Measurements from ENCODE around the gene DCAF8L1. TPM values are rescaled to one million over a fixed set of nuclear protein-coding genes. Genes with fewer than 3 reads are reported as not detected.

The DCAF8L1 gene
- total and polyA plus RNA-seq, 2 of the 4 experiments (the other 2 are of a cell fraction): not detected

GRCh38 chrX:28022371-28022770 lies 41.1 kb upstream of the DCAF8L1 start:
- Histone ChIP-seq H4K8ac (ENCODE audit: low read depth in 2 of 2, low read length in 2 of 2) (no peak overlapping the region), H2BK5ac (ENCODE audit: low read depth, low read length, poor library complexity, severe bottlenecking) (no peak overlapping the region), H3K9me3 (ENCODE audit: control insufficient read depth, insufficient read depth, low read length) (no peaks in the 10 kb centered on the region), H2BK20ac (ENCODE audit: low read depth, low read length) (no peak overlapping the region), H3K56ac (ENCODE audit: extremely low read depth, insufficient read depth, low read length) (no peak overlapping the region), H3K36me3 (ENCODE audit: control insufficient read depth, insufficient read depth, low read length) (no peaks in the 10 kb centered on the region), H3K4me2 (ENCODE audit: low read depth, low read length) (no peak overlapping the region), H3K4me3 (ENCODE audit: insufficient read depth, low read depth, low read length) (no peak overlapping the region), H3K23ac (ENCODE audit: low read depth, low read length) (no peak overlapping the region), H4K5ac (ENCODE audit: low read depth, low read length) (no peak overlapping the region), H3K18ac (ENCODE audit: low read depth, low read length) (no peak overlapping the region), H3K4me1 (ENCODE audit: control insufficient read depth, insufficient read depth, low read length) (no peaks in the 10 kb centered on the region), H3K9me1 (ENCODE audit: insufficient read depth, low read length) (no peaks in the 10 kb centered on the region), H2BK15ac (ENCODE audit: low read depth, low read length) (no peak overlapping the region), H3K79me1 (ENCODE audit: low read depth in 1 of 2, low read length in 2 of 2) (no peaks in the 10 kb centered on the region), H2AK9ac (replicated peaks; ENCODE audit: low read depth, low read length, poor library complexity) (no peak overlapping the region), H2AFZ (replicated peaks; ENCODE audit: low read length, poor library complexity) (no peak overlapping the region), H2BK120ac (ENCODE audit: low read depth, low read length) (no peak overlapping the region), H4K20me1 (ENCODE audit: insufficient read depth, low read length) (no peaks in the 10 kb centered on the region), H3K4ac (ENCODE audit: low read depth, low read length) (no peak overlapping the region), H3K14ac (replicated peaks; ENCODE audit: low read depth, low read length) (no peak overlapping the region), H3K9ac (ENCODE audit: low read depth, low read length) (no peak overlapping the region), H3K27ac (ENCODE audit: insufficient read depth, low read length) (no peak overlapping the region), H3K27me3 (ENCODE audit: control insufficient read depth, insufficient read depth, low read length) (no peaks in the 10 kb centered on the region), H4K91ac (ENCODE audit: insufficient read depth, low read depth, low read length) (no peak overlapping the region), H2AK5ac (ENCODE audit: low read depth, low read length) (no peak overlapping the region)
- WGBS, 2 experiments (ENCODE audit: extremely low coverage in 2 of 2, insufficient read length in 1 of 2): no CpG with 5 or more reads among the region's 2 CpGs
- intact Hi-C loops (cut with micrococcal nuclease) (no loop called here), dilution Hi-C loops (cut with HindIII; ENCODE audit: low sequenced_read_pairs, unreplicated experiment) (no loop called here), in situ Hi-C loops (cut with MboI; ENCODE audit: low sequenced_read_pairs) (no loop called here)
- no peak for ATAC-seq (ENCODE audit: low read depth)
- POLR2A ChIA-PET (ENCODE audit: unreplicated experiment): no interaction called here
- no peak for DNase-seq
- CTCF ChIA-PET: interaction anchor here (0.6 kb wide), 1 partner anchor 292 kb away, joined by 4 read pairs; no protein-coding TSS in a partner anchor
- TF ChIP-seq RAD21 (IDR thresholded peaks at IDR 0.05; ENCODE audit: low read length) (no peak), SMC3 (IDR thresholded peaks at IDR 0.05; ENCODE audit: low read depth, low read length) (no peak), CEBPB (IDR thresholded peaks at IDR 0.05; ENCODE audit: low read depth, low read length) (no peak), ELK1 (IDR thresholded peaks at IDR 0.05; ENCODE audit: borderline replicate concordance, low read depth, low read length) (no peak), MXI1 (IDR thresholded peaks at IDR 0.05; ENCODE audit: borderline replicate concordance, low read depth, low read length) (no peak), RCOR1 (IDR thresholded peaks at IDR 0.05; ENCODE audit: insufficient replicate concordance, low read length) (no peak), RFX5 (IDR thresholded peaks at IDR 0.05; ENCODE audit: low read depth, low read length) (no peak), CHD1 (IDR thresholded peaks at IDR 0.05; ENCODE audit: low read depth, low read length) (no peak), POLR2A (IDR thresholded peaks at IDR 0.05; ENCODE audit: low read depth, low read length) (no peak), MAZ (IDR thresholded peaks at IDR 0.05; ENCODE audit: borderline replicate concordance, low read depth, low read length) (no peak), MAFK (IDR thresholded peaks at IDR 0.05; ENCODE audit: low read depth, low read length) (no peak), USF2 (IDR thresholded peaks at IDR 0.05; ENCODE audit: low read depth, low read length) (no peak), CTCF (conservative IDR thresholded peaks at IDR 0.05; ENCODE audit: low read depth, low read length) (no peak), FOS (IDR thresholded peaks at IDR 0.05; ENCODE audit: low read depth, low read length) (no peak), BHLHE40 (IDR thresholded peaks at IDR 0.05; ENCODE audit: low read depth, low read length) (no peak)
- no TSS peak for BruUV-seq (replicated peaks)
